Activated CD4-positive, alpha-beta memory T cell treated with anti-CD3 and anti-CD28 coated beads for 36 hours (primary cell): Measurements from ENCODE around the gene LOXL1. TPM values are rescaled to one million over a fixed set of nuclear protein-coding genes. Genes with fewer than 3 reads are reported as not detected.

ENCODE experiments used
- CTCF ChIA-PET: fragments of 350-600 bp; sonication (Branson Sonifier 250); formaldehyde crosslinking; loops from one replicate; lab custom pipeline; 2021; ENCODE audit warnings: antibody characterized with exemption, inconsistent platforms; lab: Charles Lee
- POLR2A ChIA-PET: fragments of 350-600 bp; sonication (Branson Sonifier 250); formaldehyde crosslinking; loops from one replicate; lab custom pipeline; 2021; ENCODE audit warnings: antibody characterized with exemption; lab: Charles Lee
- DNase-seq: peaks from one replicate; pipeline ENCODE4 v3.0.0-alpha.2; 2020
- H3K27ac Mint-ChIP-seq: one replicate; pipeline ENCODE4 v1.8.0; 2021; ENCODE audit warnings: mixed read lengths
- H3K27me3 Mint-ChIP-seq: one replicate; pipeline ENCODE4 v1.8.0; 2021; ENCODE audit warnings: mixed read lengths
- H3K36me3 Mint-ChIP-seq: one replicate; pipeline ENCODE4 v1.8.0; 2021; ENCODE audit warnings: mixed read lengths
- H3K4me1 Mint-ChIP-seq: one replicate; pipeline ENCODE4 v1.8.0; 2021; ENCODE audit warnings: low read depth, mixed read lengths
- H3K4me3 Mint-ChIP-seq: one replicate; pipeline ENCODE4 v1.8.0; 2021; ENCODE audit warnings: mild to moderate bottlenecking, mixed read lengths
- H3K9me3 Mint-ChIP-seq: one replicate; pipeline ENCODE4 v1.8.0; 2021; ENCODE audit warnings: mixed read lengths
- intact Hi-C: fragments of 100-400 bp; cut with micrococcal nuclease; formaldehyde crosslinking; loops from one replicate; pipeline ENCODE4 v1.15.1; 2023
- total RNA-seq, 2 experiments: library from RNA; stranded (reverse); gene quantifications; one replicate each; pipeline ENCODE4 v1.2.3, GENCODE V29; 2021

The LOXL1 gene
- total RNA-seq, 2 experiments from 2014 or later, result 2.5 to 3.3 TPM

- peaks cover 44% of the 10 kb centered on the region for H3K4me1 Mint-ChIP-seq
- POLR2A ChIA-PET, result interaction anchor here (0.8 kb wide), 1 partner anchor 28 kb away, joined by 3 read pairs; no protein-coding TSS in a partner anchor
- H3K27ac Mint-ChIP-seq, result peak overlapping the region; percentile 4
Observed at GRCh38 chr15:73978896-73979295, 52.6 kb downstream of the LOXL1 start.

GRCh38 chr15:73979636-73980035 is 53.4 kb downstream of the LOXL1 start:
- no peak for DNase-seq
- H3K4me3 Mint-ChIP-seq, result no peak overlapping the region
- peaks cover 8% of the 10 kb centered on the region for H3K36me3 Mint-ChIP-seq
- no peaks in the 10 kb centered on the region for H3K9me3 Mint-ChIP-seq
- peaks cover 12% of the 10 kb centered on the region for H3K27me3 Mint-ChIP-seq
- peaks cover 39% of the 10 kb centered on the region for H3K4me1 Mint-ChIP-seq
- intact Hi-C loops, result loop anchor here (2.0 kb wide), 1 partner anchor 15 kb away; the partner anchor contains the start of gene PML
- POLR2A ChIA-PET, result interaction anchor here (0.8 kb wide), 1 partner anchor 27 kb away, joined by 3 read pairs; no protein-coding TSS in a partner anchor
- H3K27ac Mint-ChIP-seq, result no peak overlapping the region
- CTCF ChIA-PET, result interaction anchor here (1.5 kb wide), 2 partner anchors 13 to 68 kb away, joined by 4 to 5 read pairs; no protein-coding TSS in a partner anchor

More at GRCh38 chr15:73978896-73979295, 52.6 kb downstream of the LOXL1 start:
- Mint-ChIP-seq H3K9me3 (peaks cover 2% of the 10 kb centered on the region), H3K27me3 (peaks cover 17% of the 10 kb centered on the region), H3K4me3 (no peak overlapping the region), H3K36me3 (peaks cover 7% of the 10 kb centered on the region)
- no peak for DNase-seq
- CTCF ChIA-PET, result interaction anchor here (0.6 to 1.8 kb wide), 5 partner anchors 14 to 69 kb away, joined by 3 to 5 read pairs (median 4); partner anchors contain the start of gene PML
- intact Hi-C loops, result loop anchor here (2.0 kb wide), 1 partner anchor 16 kb away; the partner anchor contains the start of gene PML

- no peaks in the 10 kb centered on the region for H3K27me3 Mint-ChIP-seq
- ChIA-PET CTCF (interaction anchor here (1.0 to 1.6 kb wide), 3 partner anchors 9 to 55 kb away, joined by 3 to 9 read pairs (median 4); no protein-coding TSS in a partner anchor), POLR2A (interaction anchor here (1.1 to 1.6 kb wide), 5 partner anchors 9 to 25 kb away, joined by 3 to 9 read pairs (median 5); partner anchors contain the start of gene PML)
- peaks cover 22% of the 10 kb centered on the region for H3K4me1 Mint-ChIP-seq
- peak overlapping the region; percentile 82 for H3K27ac Mint-ChIP-seq
- H3K4me3 Mint-ChIP-seq, result peak overlapping the region; percentile 52
- no peaks in the 10 kb centered on the region for H3K9me3 Mint-ChIP-seq
- intact Hi-C loops, result loop anchor here (2.0 kb wide), 1 partner anchor 25 kb away; no protein-coding TSS in a partner anchor
- DNase-seq, result peak; percentile 50
- H3K36me3 Mint-ChIP-seq, result peaks cover 6% of the 10 kb centered on the region
Observed at GRCh38 chr15:73981761-73982221, 55.5 kb downstream of the LOXL1 start.

GRCh38 chr15:73982222-73982962 is 56.1 kb downstream of the LOXL1 start:
- peak; percentile 73 for DNase-seq
- intact Hi-C loops, result loop anchor here (2.0 kb wide), 1 partner anchor 24 kb away; no protein-coding TSS in a partner anchor
- ChIA-PET CTCF (interaction anchor here (1.0 to 1.6 kb wide), 6 partner anchors 10 to 72 kb away, joined by 3 to 9 read pairs (median 4); partner anchors contain the start of gene STOML1), POLR2A (interaction anchor here (1.1 to 1.6 kb wide), 6 partner anchors 9 to 24 kb away, joined by 3 to 9 read pairs (median 4); partner anchors contain the start of gene PML)
- Mint-ChIP-seq H3K9me3 (no peaks in the 10 kb centered on the region), H3K27ac (peak overlapping the region; percentile 82), H3K4me3 (peak overlapping the region; percentile 52), H3K36me3 (peaks cover 6% of the 10 kb centered on the region), H3K4me1 (peaks cover 22% of the 10 kb centered on the region), H3K27me3 (no peaks in the 10 kb centered on the region)

- no peak overlapping the region for H3K4me3 Mint-ChIP-seq
- POLR2A ChIA-PET, result interaction anchor here (1.3 kb wide), 1 partner anchor 13 kb away, joined by 4 read pairs; no protein-coding TSS in a partner anchor
- intact Hi-C loops, result loop anchor here (2.0 kb wide), 1 partner anchor 24 kb away; no protein-coding TSS in a partner anchor
- peaks cover 22% of the 10 kb centered on the region for H3K4me1 Mint-ChIP-seq
- H3K27me3 Mint-ChIP-seq, result no peaks in the 10 kb centered on the region
- CTCF ChIA-PET, result interaction anchor here (1.0 to 1.6 kb wide), 4 partner anchors 9 to 71 kb away, joined by 3 to 5 read pairs (median 4); partner anchors contain the start of gene STOML1
- H3K27ac Mint-ChIP-seq, result no peak overlapping the region
- no peak for DNase-seq
- no peaks in the 10 kb centered on the region for H3K9me3 Mint-ChIP-seq
- peaks cover 6% of the 10 kb centered on the region for H3K36me3 Mint-ChIP-seq
Observed at GRCh38 chr15:73983211-73983727, 57.0 kb downstream of the LOXL1 start.

- Mint-ChIP-seq H3K9me3 (no peaks in the 10 kb centered on the region), H3K4me1 (peaks cover 22% of the 10 kb centered on the region), H3K36me3 (peaks cover 6% of the 10 kb centered on the region), H3K27me3 (no peaks in the 10 kb centered on the region), H3K27ac (no peak overlapping the region), H3K4me3 (no peak overlapping the region)
- intact Hi-C loops, result loop anchor here (2.0 kb wide), 1 partner anchor 23 kb away; no protein-coding TSS in a partner anchor
- CTCF ChIA-PET, result interaction anchor here (1.0 to 1.6 kb wide), 4 partner anchors 8 to 71 kb away, joined by 3 to 5 read pairs (median 4); partner anchors contain the start of gene STOML1
- POLR2A ChIA-PET, result no interaction called here
- no peak for DNase-seq
Observed at GRCh38 chr15:73983773-73984172, 57.5 kb downstream of the LOXL1 start.

- CTCF ChIA-PET, result interaction anchor here (1.2 to 1.6 kb wide), 2 partner anchors 10 to 13 kb away, joined by 4 to 5 read pairs; partner anchors contain the start of gene PML
Observed at GRCh38 chr15:73984208-73984979, 58.1 kb downstream of the LOXL1 start.

GRCh38 chr15:73985101-73985873 is 59.0 kb downstream of the LOXL1 start:
- H3K27ac Mint-ChIP-seq, result no peak overlapping the region
- no peak for DNase-seq
- CTCF ChIA-PET, result interaction anchor here (0.5 to 1.4 kb wide), 3 partner anchors 9 to 747 kb away, joined by 3 to 8 read pairs (median 4); partner anchors contain the start of gene PML
- intact Hi-C loops, result no loop called here
- H3K9me3 Mint-ChIP-seq, result no peaks in the 10 kb centered on the region
- POLR2A ChIA-PET, result interaction anchor here (0.5 kb wide), 2 partner anchors 69 to 811 kb away, joined by 3 read pairs; no protein-coding TSS in a partner anchor
- H3K27me3 Mint-ChIP-seq, result no peaks in the 10 kb centered on the region
- no peak overlapping the region for H3K4me3 Mint-ChIP-seq
- peaks cover 19% of the 10 kb centered on the region for H3K4me1 Mint-ChIP-seq
- peaks cover 6% of the 10 kb centered on the region for H3K36me3 Mint-ChIP-seq

More at GRCh38 chr15:73984208-73984979, 58.1 kb downstream of the LOXL1 start:
- H3K36me3 Mint-ChIP-seq, result peaks cover 6% of the 10 kb centered on the region
- intact Hi-C loops, result no loop called here
- no peaks in the 10 kb centered on the region for H3K27me3 Mint-ChIP-seq
- H3K4me1 Mint-ChIP-seq, result peaks cover 19% of the 10 kb centered on the region
- no peak for DNase-seq
- H3K4me3 Mint-ChIP-seq, result no peak overlapping the region
- no peaks in the 10 kb centered on the region for H3K9me3 Mint-ChIP-seq
- H3K27ac Mint-ChIP-seq, result no peak overlapping the region
- POLR2A ChIA-PET, result no interaction called here

- DNase-seq, result no peak
- ChIA-PET POLR2A (no interaction called here), CTCF (interaction anchor here (0.5 to 1.4 kb wide), 2 partner anchors 13 to 746 kb away, joined by 3 to 8 read pairs; no protein-coding TSS in a partner anchor)
- no peak overlapping the region for H3K4me3 Mint-ChIP-seq
- H3K27ac Mint-ChIP-seq, result no peak overlapping the region
- peaks cover 20% of the 10 kb centered on the region for H3K4me1 Mint-ChIP-seq
- no peaks in the 10 kb centered on the region for H3K27me3 Mint-ChIP-seq
- intact Hi-C loops, result no loop called here
- H3K9me3 Mint-ChIP-seq, result no peaks in the 10 kb centered on the region
- H3K36me3 Mint-ChIP-seq, result peaks cover 6% of the 10 kb centered on the region
Observed at GRCh38 chr15:73986055-73986775, 60.0 kb downstream of the LOXL1 start.

- POLR2A ChIA-PET, result no interaction called here
- H3K4me3 Mint-ChIP-seq, result no peak overlapping the region
- H3K27ac Mint-ChIP-seq, result no peak overlapping the region
- DNase-seq, result no peak
- peaks cover 19% of the 10 kb centered on the region for H3K4me1 Mint-ChIP-seq
- intact Hi-C loops, result no loop called here
- no peaks in the 10 kb centered on the region for H3K9me3 Mint-ChIP-seq
- peaks cover 6% of the 10 kb centered on the region for H3K36me3 Mint-ChIP-seq
- CTCF ChIA-PET, result interaction anchor here (2.3 kb wide), 1 partner anchor 14 kb away, joined by 11 read pairs; no protein-coding TSS in a partner anchor
- no peaks in the 10 kb centered on the region for H3K27me3 Mint-ChIP-seq
Observed at GRCh38 chr15:73986776-73987056, 60.5 kb downstream of the LOXL1 start.
